Panc1 (cell line): ENCODE data around the gene EPHA7. TPM values are rescaled to one million over a fixed set of nuclear protein-coding genes. Genes with fewer than 3 reads are reported as not detected.

Experiments used
- ATAC-seq: fragments of 200-7000 bp; cut with Tn5 transposase; 2 replicates; pipeline ENCODE4 v1.9.1; 2020; ENCODE audit warnings: mild to moderate bottlenecking, moderate library complexity
- BruUV-seq: library from RNA; stranded (reverse); fragments of 400-500 nt; replicated peaks from 2 replicates; lab custom pipeline; 2021; lab: Mats Ljungman, UMichigan
- CTCF ChIA-PET: fragments of 300-600 bp; sonication (Branson Sonifier 250); formaldehyde crosslinking; loops from one replicate; lab custom pipeline; 2022; ENCODE audit warnings: antibody characterized with exemption; lab: Charles Lee
- POLR2A ChIA-PET: fragments of 300-600 bp; sonication (Branson Sonifier 250); formaldehyde crosslinking; loops from one replicate; lab custom pipeline; 2022; ENCODE audit warnings: antibody characterized with exemption; lab: Charles Lee
- DNase-seq: peaks from one replicate; pipeline ENCODE4 v3.0.0-alpha.2; 2010; ENCODE audit warnings: low read depth, low spot score
- H3K27ac ChIP-seq: 2 replicates; pipeline ENCODE4 v1.5.1; 2011; ENCODE audit warnings: mild to moderate bottlenecking, low read length, inconsistent platforms
- H3K27me3 ChIP-seq: fragments of 200-500 bp; sonication (Bioruptor generic); 2 replicates; pipeline ENCODE4 v1.6.0; 2014; ENCODE audit warnings: low read length, inconsistent platforms; ENCODE audit not compliant: control insufficient read depth, insufficient read depth
- H3K36me3 ChIP-seq: fragments of 200-500 bp; sonication (Bioruptor generic); 2 replicates; pipeline ENCODE4 v1.5.1; 2014; ENCODE audit warnings: inconsistent platforms, mild to moderate bottlenecking, low read length, moderate library complexity; ENCODE audit not compliant: control insufficient read depth, insufficient read depth
- H3K4me1 ChIP-seq: 2 replicates; pipeline ENCODE4 v1.5.1; 2011; ENCODE audit warnings: inconsistent platforms, mild to moderate bottlenecking, low read length, moderate library complexity; ENCODE audit not compliant: control insufficient read depth, insufficient read depth
- H3K4me3 ChIP-seq, 2 experiments: 2 replicates each; pipeline ENCODE4 v1.5.1; 2011 to 2012; ENCODE audit warnings: low read depth in 2 of 2, low read length in 2 of 2, mild to moderate bottlenecking in 2 of 2, inconsistent platforms in 1 of 2, moderate library complexity in 1 of 2
- H3K9me3 ChIP-seq: fragments of 200-500 bp; sonication (Bioruptor generic); 2 replicates; pipeline ENCODE4 v1.5.1; 2014; ENCODE audit warnings: low read depth, mild to moderate bottlenecking, inconsistent platforms, low read length, moderate library complexity; ENCODE audit not compliant: control insufficient read depth, insufficient read depth
- CTCF ChIP-seq: fragments of 450-650 bp; IDR thresholded peaks from 2 replicates; pipeline ENCODE4 v1.5.1; 2017; ENCODE audit warnings: mild to moderate bottlenecking
- POLR2AphosphoS5 ChIP-seq: IDR thresholded peaks from 2 replicates; pipeline ENCODE4 v1.6.1; 2012; ENCODE audit warnings: mild to moderate bottlenecking, low read depth, low read length, moderate library complexity
- REST ChIP-seq, 2 experiments: IDR thresholded peaks; 2 replicates each; pipeline ENCODE4 v1.6.1; 2011 to 2012; ENCODE audit warnings: low read depth in 2 of 2, control low read depth in 1 of 2, low read length in 1 of 2, mild to moderate bottlenecking in 1 of 2, moderate library complexity in 1 of 2; ENCODE audit not compliant: insufficient read depth in 1 of 2
- SIN3A ChIP-seq: IDR thresholded peaks from 2 replicates; pipeline ENCODE4 v1.6.1; 2012; ENCODE audit warnings: low read depth, mild to moderate bottlenecking, low read length, moderate library complexity, borderline replicate concordance; ENCODE audit not compliant: insufficient read depth
- TCF7L2 ChIP-seq: IDR thresholded peaks from 2 replicates; pipeline ENCODE4 v1.6.1; 2011; ENCODE audit warnings: mild to moderate bottlenecking, low read depth, low read length, inconsistent platforms
- in situ Hi-C: cut with HindIII; loops from 2 replicates; pipeline ENCODE4 v1.10.0; 2016; ENCODE audit warnings: low sequenced_read_pairs, low pct_unique_long_range_greater_than_20kb
- intact Hi-C: fragments of 100-400 bp; cut with micrococcal nuclease; formaldehyde crosslinking; loops from one replicate; pipeline ENCODE4 v1.10.0; 2022; ENCODE audit not compliant: unreplicated experiment
- total RNA-seq: library from RNA; stranded (reverse); gene quantifications from one replicate; pipeline ENCODE4 v1.2.1, GENCODE V29; 2021; ENCODE audit not compliant: unreplicated experiment

EPHA7 gene
- total RNA-seq, 1 experiment from 2014 or later = 8.6 TPM

GRCh38 chr6:93344333-93344835 lies 75.0 kb downstream of the EPHA7 start:
- H3K27ac ChIP-seq = no peak overlapping the region
- H3K36me3 ChIP-seq = no peaks in the 10 kb centered on the region
- CTCF ChIA-PET = no interaction called here
- DNase-seq (no peak), ATAC-seq (no peak)
- no TSS peak for BruUV-seq
- TF ChIP-seq SIN3A (no peak), TCF7L2 (no peak), REST (IDR thresholded peaks at IDR 0.05; ENCODE audit: insufficient read depth in 1 of 2, low read depth in 2 of 2, low read length in 1 of 2) (no peak), CTCF (no peak), POLR2AphosphoS5 (no peak)
- intact Hi-C loops (no loop called here), in situ Hi-C loops (no loop called here)
- POLR2A ChIA-PET = no interaction called here
- H3K4me1 ChIP-seq = no peaks in the 10 kb centered on the region
- no peaks in the 10 kb centered on the region for H3K9me3 ChIP-seq
- no peak overlapping the region for H3K4me3 ChIP-seq
- H3K27me3 ChIP-seq = no peaks in the 10 kb centered on the region

GRCh38 chr6:93343476-93343875 lies 75.9 kb downstream of the EPHA7 start:
- BruUV-seq = no TSS peak
- TF ChIP-seq CTCF (no peak), TCF7L2 (no peak), SIN3A (no peak), REST (IDR thresholded peaks at IDR 0.05; ENCODE audit: insufficient read depth in 1 of 2, low read depth in 2 of 2, low read length in 1 of 2) (no peak), POLR2AphosphoS5 (no peak)
- ATAC-seq = no peak
- in situ Hi-C loops (no loop called here), intact Hi-C loops (no loop called here)
- no peaks in the 10 kb centered on the region for H3K4me1 ChIP-seq
- ChIA-PET CTCF (no interaction called here), POLR2A (no interaction called here)
- H3K9me3 ChIP-seq = no peaks in the 10 kb centered on the region
- H3K36me3 ChIP-seq = no peaks in the 10 kb centered on the region
- no peaks in the 10 kb centered on the region for H3K27me3 ChIP-seq
- H3K4me3 ChIP-seq = no peak overlapping the region
- DNase-seq = no peak
- H3K27ac ChIP-seq = no peak overlapping the region
